WTC11 (cell line): ENCODE measurements around the gene SPG11. TPM values are rescaled to one million over a fixed set of nuclear protein-coding genes. Genes with fewer than 3 reads are reported as not detected.
"Not testable (repeated sequence)": the region's sequence is repeated elsewhere in the genome, so short reads cannot be mapped to it uniquely, and the experiment has no call there.

Source experiments
- ATAC-seq: fragments of 200-7000 bp; cut with Tn5 transposase; 2 replicates; pipeline ENCODE4 v1.10.0; 2021; ENCODE audit warnings: mild to moderate bottlenecking, moderate library complexity
- CTCF ChIA-PET: fragments of 300-600 bp; sonication (Branson Sonifier 250); formaldehyde crosslinking; loops from one replicate; lab custom pipeline; 2021; ENCODE audit warnings: antibody characterized with exemption; lab: Charles Lee
- POLR2A ChIA-PET: fragments of 350-600 bp; sonication (Branson Sonifier 250); formaldehyde crosslinking; loops from one replicate; lab custom pipeline; 2021; ENCODE audit warnings: antibody characterized with exemption; lab: Charles Lee
- DNase-seq: peaks from one replicate; pipeline ENCODE4 v3.0.0; 2021; ENCODE audit warnings: low spot score
- H3K27ac Mint-ChIP-seq: 2 replicates; pipeline ENCODE4 v1.8.0; 2021; ENCODE audit warnings: mixed read lengths
- H3K27me3 Mint-ChIP-seq: 2 replicates; pipeline ENCODE4 v1.8.0; 2021; ENCODE audit warnings: low read depth, mild to moderate bottlenecking, moderate library complexity, mixed read lengths
- H3K36me3 Mint-ChIP-seq: 2 replicates; pipeline ENCODE4 v1.8.0; 2021; ENCODE audit warnings: mixed read lengths
- H3K4me1 Mint-ChIP-seq: 2 replicates; pipeline ENCODE4 v1.8.0; 2022; ENCODE audit warnings: mixed read lengths
- H3K4me3 Mint-ChIP-seq: 2 replicates; pipeline ENCODE4 v1.8.0; 2021; ENCODE audit warnings: mild to moderate bottlenecking, moderate library complexity, mixed read lengths
- H3K9me3 Mint-ChIP-seq: 2 replicates; pipeline ENCODE4 v1.8.0; 2021; ENCODE audit warnings: mixed read lengths
- AFF4 ChIP-seq: sonication (generic); formaldehyde crosslinking; IDR thresholded peaks from 2 replicates; pipeline ENCODE4 v1.8.1; 2023; ENCODE audit warnings: mild to moderate bottlenecking, missing genetic modification reagents, borderline replicate concordance
- AR ChIP-seq: fragments of 250-450 bp; sonication (Bioruptor Pico); IDR thresholded peaks from 2 replicates; pipeline ENCODE4 v1.9.0; 2021; ENCODE audit warnings: mild to moderate bottlenecking
- ELF4 ChIP-seq: sonication (generic); formaldehyde crosslinking; IDR thresholded peaks from 2 replicates; pipeline ENCODE4 v1.8.1; 2022; ENCODE audit warnings: low read depth, mild to moderate bottlenecking, moderate library complexity, missing genetic modification reagents
- GTF2I ChIP-seq: fragments of 250-450 bp; sonication (Bioruptor Pico); conservative IDR thresholded peaks from 2 replicates; pipeline ENCODE4 v1.4.0; 2021; ENCODE audit warnings: mild to moderate bottlenecking
- MXD4 ChIP-seq: fragments of 250-450 bp; sonication (Bioruptor Pico); IDR thresholded peaks from 2 replicates; pipeline ENCODE4 v1.8.0; 2021; ENCODE audit warnings: mild to moderate bottlenecking, moderate library complexity, borderline replicate concordance
- MYBL2 ChIP-seq: sonication (generic); formaldehyde crosslinking; IDR thresholded peaks from 2 replicates; pipeline ENCODE4 v1.8.1; 2023; ENCODE audit warnings: mild to moderate bottlenecking, moderate library complexity, missing genetic modification reagents
- PREB ChIP-seq: sonication (generic); formaldehyde crosslinking; IDR thresholded peaks from 2 replicates; pipeline ENCODE4 v1.8.1; 2022; ENCODE audit warnings: mild to moderate bottlenecking, missing genetic modification reagents, moderate library complexity, borderline replicate concordance
- PRRX2 ChIP-seq: fragments of 250-450 bp; sonication (Bioruptor Pico); IDR thresholded peaks from 2 replicates; pipeline ENCODE4 v1.8.0; 2021; ENCODE audit warnings: mild to moderate bottlenecking
- USF2 ChIP-seq: sonication (generic); formaldehyde crosslinking; IDR thresholded peaks from 2 replicates; pipeline ENCODE4 v1.8.1; 2023; ENCODE audit warnings: mild to moderate bottlenecking, missing genetic modification reagents, moderate library complexity
- ZBTB21 ChIP-seq: sonication (generic); formaldehyde crosslinking; IDR thresholded peaks from 2 replicates; pipeline ENCODE4 v1.8.1; 2023; ENCODE audit warnings: mild to moderate bottlenecking, missing genetic modification reagents, borderline replicate concordance
- ZNF281 ChIP-seq: sonication (generic); formaldehyde crosslinking; IDR thresholded peaks from 2 replicates; pipeline ENCODE4 v1.8.0; 2023; ENCODE audit warnings: mild to moderate bottlenecking, missing genetic modification reagents
- ZNF425 ChIP-seq: fragments of 250-450 bp; sonication (Bioruptor Pico); conservative IDR thresholded peaks from 2 replicates; pipeline ENCODE4 v1.9.0; 2021; ENCODE audit warnings: mild to moderate bottlenecking
- total RNA-seq: library from RNA; stranded (reverse); gene quantifications from 3 replicates; pipeline ENCODE4 v1.2.3, GENCODE V29; 2021

Gene SPG11
- total RNA-seq, 1 experiment from 2014 or later, result 46.4 TPM

GRCh38 chr15:44535092-44535491 is 128.4 kb downstream of the SPG11 start:
- Mint-ChIP-seq H3K36me3 (peaks cover 12% of the 10 kb centered on the region), H3K27me3 (no peaks in the 10 kb centered on the region), H3K4me1 (peaks cover 24% of the 10 kb centered on the region), H3K4me3 (peak overlapping the region; percentile 89), H3K9me3 (no peaks in the 10 kb centered on the region), H3K27ac (peak overlapping the region; percentile 79)
- ChIA-PET CTCF (interaction anchor here (0.7 kb wide), 1 partner anchor 739 kb away, joined by 3 read pairs; no protein-coding TSS in a partner anchor), POLR2A (no interaction called here)
- ATAC-seq (no peak), DNase-seq (no peak)
- no peak for TF ChIP-seq MYBL2
- TF ChIP-seq PREB, result no peak
- TF ChIP-seq USF2 (CRISPR knock-in tag), result no peak
- no peak for TF ChIP-seq ZBTB21 (CRISPR knock-in tag)
- no peak for TF ChIP-seq PRRX2 (CRISPR knock-in tag)
- no peak for TF ChIP-seq ELF4 (CRISPR knock-in tag)
- TF ChIP-seq ZNF425, result no peak
- no peak for TF ChIP-seq AR (CRISPR knock-in tag)
- TF ChIP-seq AFF4 (CRISPR knock-in tag), result no peak
- no peak for TF ChIP-seq MXD4 (CRISPR knock-in tag)

GRCh38 chr15:44532689-44533088 is 130.8 kb downstream of the SPG11 start:
- Mint-ChIP-seq H3K4me3 (no peak overlapping the region), H3K4me1 (peaks cover 13% of the 10 kb centered on the region), H3K9me3 (no peaks in the 10 kb centered on the region), H3K36me3 (peaks cover 3% of the 10 kb centered on the region), H3K27ac (no peak overlapping the region), H3K27me3 (no peaks in the 10 kb centered on the region)
- ATAC-seq (no peak), DNase-seq (no peak)
- ChIA-PET CTCF (interaction anchor here (0.6 to 2.1 kb wide), 6 partner anchors 12 to 106 kb away, joined by 3 to 11 read pairs (median 3); partner anchors contain the start of gene CTDSPL2), POLR2A (interaction anchor here (0.6 to 0.7 kb wide), 2 partner anchors 112 to 243 kb away, joined by 3 to 6 read pairs; no protein-coding TSS in a partner anchor)
- TF ChIP-seq ZNF281, result no peak
- TF ChIP-seq GTF2I, result peak; percentile 72

GRCh38 chr15:44532275-44532674 is 131.2 kb downstream of the SPG11 start:
- ATAC-seq, H3K4me3 Mint-ChIP-seq, H3K27me3 Mint-ChIP-seq, H3K36me3 Mint-ChIP-seq, H3K9me3 Mint-ChIP-seq, DNase-seq, H3K27ac Mint-ChIP-seq: not testable (repeated sequence)
- POLR2A ChIA-PET, result interaction anchor here (0.6 to 0.7 kb wide), 2 partner anchors 112 to 244 kb away, joined by 3 to 6 read pairs; no protein-coding TSS in a partner anchor
- CTCF ChIA-PET, result interaction anchor here (0.6 to 2.1 kb wide), 5 partner anchors 11 to 105 kb away, joined by 3 to 11 read pairs (median 3); partner anchors contain the start of gene CTDSPL2
- H3K4me1 Mint-ChIP-seq, result peaks cover 12% of the 10 kb centered on the region
